T47D (cell line): ENCODE measurements around the gene TOB1.

ENCODE experiments used
- DNase-seq, 2 experiments: peaks; one replicate each; pipeline versions ENCODE4 v3.0.0 to v3.0.0-alpha.2; 2011 to 2012; ENCODE audit warnings: low read depth in 1 of 2, low spot score in 1 of 2
- JUND ChIP-seq: IDR thresholded peaks from 2 replicates; pipeline ENCODE4 v1.6.1; 2012; ENCODE audit warnings: low read depth
- in situ Hi-C: cut with HindIII; loops from 2 replicates; pipeline ENCODE4 v1.10.0; 2016; ENCODE audit warnings: low sequenced_read_pairs, low pct_unique_long_range_greater_than_20kb

The TOB1 gene

DNA sequence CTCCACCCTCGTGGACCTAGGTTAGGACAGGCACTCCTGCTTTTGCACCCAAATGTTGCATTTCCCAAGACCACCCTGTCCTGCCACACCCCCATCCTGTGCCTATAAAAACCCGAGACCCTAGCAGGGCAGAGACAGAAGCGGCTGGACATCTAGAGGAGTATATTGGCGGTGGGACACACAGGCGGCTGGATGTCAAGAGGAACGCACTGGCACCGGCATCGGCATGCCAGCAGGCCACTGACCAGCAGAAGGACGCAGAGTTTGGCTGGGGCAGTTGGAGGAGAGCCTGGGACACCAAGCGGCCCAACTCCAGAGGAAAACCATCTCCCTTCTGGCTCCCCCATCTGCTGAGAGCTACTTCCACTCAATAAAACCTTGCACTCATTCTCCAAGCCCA lies 45.5 kb downstream of the TOB1 start:
- no peak for DNase-seq
- in situ Hi-C loops: no loop called here
- no peak for TF ChIP-seq JUND

DNA sequence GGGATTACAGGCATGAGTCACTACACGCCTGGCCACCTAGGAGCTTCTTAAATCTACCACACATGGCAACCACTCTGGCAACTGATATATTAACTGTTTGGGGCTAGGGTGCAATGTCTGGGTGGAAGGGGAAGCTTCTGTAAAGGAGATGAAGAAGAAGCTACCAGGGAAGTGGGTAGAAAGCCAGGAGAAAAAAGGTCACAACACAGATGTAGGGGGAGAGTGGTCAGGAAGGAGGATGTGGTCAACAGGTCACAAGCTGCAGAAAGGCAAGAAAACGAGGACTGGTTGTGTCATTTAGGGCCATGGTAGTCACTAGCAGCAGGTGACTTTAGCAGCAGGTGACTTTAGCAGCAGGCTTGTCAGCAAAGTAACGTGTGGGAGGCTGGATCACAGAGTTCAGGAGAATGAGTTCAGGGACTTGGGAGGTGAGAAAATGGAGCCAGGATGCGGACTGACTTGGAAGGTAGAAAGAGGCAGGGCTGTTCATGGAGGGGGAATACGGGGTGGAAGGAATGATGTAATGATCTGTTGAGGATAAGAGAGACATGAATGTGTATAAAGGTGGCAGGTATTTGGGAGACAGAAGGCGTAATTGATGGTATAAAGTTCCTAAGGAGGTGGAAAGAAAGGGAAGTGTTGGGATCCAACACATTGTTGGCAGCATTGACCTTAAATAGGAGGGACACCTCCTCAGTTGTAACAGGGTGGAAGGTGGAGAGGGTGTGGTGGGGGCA lies 47.1 kb downstream of the TOB1 start:
- in situ Hi-C loops: no loop called here
- TF ChIP-seq JUND: no peak
- no peak for DNase-seq

DNA sequence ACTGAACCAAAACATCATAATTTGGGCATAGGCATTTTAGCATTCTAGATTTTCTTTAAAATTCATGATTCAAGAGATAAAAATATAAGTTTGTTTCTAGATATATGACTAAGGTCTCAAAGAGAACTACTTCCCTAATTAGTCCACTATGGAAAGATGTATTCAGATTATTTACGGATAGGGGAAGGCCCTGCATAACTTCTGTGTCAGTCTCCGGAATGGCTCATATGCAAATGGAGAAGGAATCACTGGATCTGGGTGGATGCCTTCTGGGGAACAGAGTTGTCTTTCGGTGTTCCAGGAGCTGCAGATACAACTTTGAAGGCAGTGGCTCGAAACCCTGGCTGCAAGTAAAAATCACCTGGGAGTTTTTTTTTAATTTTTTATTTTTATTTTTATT lies 47.9 kb downstream of the TOB1 start:
- in situ Hi-C loops: no loop called here
- DNase-seq: no peak
- no peak for TF ChIP-seq JUND

DNA sequence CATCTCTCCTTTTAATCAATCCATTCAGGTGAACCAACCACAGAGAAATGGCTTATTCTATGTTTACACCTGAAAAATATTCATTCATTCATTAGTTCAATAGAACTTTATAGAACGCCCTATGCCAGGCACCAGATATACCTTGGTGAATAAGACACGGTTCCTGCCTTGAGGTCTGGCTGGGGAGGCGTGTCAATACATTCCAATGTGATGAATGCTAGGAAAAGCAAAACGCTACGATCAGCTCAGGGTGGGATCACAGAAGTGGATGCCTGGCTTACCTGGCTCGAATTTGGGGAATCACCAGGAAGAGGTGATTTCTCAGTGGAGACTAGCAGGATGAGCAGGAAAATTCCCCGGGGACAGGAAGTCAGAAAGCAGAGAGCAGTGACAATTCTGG lies 48.3 kb downstream of the TOB1 start:
- no peak for DNase-seq
- no peak for TF ChIP-seq JUND
- in situ Hi-C loops: no loop called here

DNA sequence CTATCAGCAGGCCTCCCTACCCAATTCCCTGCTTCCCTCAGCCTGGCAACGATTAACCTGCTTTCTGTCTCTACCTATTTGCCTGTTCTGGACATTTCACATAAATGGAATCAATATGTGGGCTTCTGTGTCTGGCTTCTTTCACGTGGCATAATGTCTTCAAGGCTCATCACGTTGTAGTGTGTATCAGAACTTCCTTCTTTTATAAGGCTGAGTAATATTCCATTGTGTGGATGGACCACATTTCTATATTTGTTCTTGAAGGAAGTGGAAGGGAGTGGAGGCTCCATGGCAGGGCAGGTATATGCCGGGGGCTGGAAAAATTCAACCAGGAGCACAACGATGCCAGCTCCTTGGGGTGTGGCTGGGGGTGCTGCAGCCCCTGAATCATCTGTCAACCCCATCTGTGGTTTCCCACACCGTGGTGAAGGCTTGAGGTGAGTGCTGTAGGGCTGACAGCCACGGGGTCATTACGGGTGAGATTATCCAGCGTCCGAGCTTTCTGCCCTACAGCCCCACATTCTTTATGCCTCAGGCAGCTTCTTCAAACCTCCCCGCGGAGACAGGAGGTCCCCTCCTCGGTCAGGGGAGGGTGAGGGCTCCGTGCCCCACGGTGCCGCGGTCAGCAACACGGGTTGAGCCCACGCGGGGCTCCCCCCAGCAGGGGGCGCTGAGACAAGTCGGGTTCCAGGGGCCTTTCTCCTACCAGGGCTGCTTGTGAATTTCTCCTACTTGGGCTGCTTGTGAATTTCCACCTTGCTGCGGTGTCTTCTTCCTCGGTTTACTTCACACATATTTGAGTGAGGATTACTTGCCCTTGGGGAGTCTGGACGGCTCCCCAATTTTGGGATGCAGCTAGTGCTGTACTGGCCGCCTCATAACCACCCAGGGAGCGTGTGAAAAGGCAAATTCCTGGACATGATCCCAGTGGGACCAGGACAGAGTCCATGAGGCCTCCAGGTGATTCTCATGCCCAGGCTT lies 49.1 kb downstream of the TOB1 start:
- no peak for TF ChIP-seq JUND
- in situ Hi-C loops: no loop called here
- DNase-seq: peak in 1 of 2 experiments; percentile 78

DNA sequence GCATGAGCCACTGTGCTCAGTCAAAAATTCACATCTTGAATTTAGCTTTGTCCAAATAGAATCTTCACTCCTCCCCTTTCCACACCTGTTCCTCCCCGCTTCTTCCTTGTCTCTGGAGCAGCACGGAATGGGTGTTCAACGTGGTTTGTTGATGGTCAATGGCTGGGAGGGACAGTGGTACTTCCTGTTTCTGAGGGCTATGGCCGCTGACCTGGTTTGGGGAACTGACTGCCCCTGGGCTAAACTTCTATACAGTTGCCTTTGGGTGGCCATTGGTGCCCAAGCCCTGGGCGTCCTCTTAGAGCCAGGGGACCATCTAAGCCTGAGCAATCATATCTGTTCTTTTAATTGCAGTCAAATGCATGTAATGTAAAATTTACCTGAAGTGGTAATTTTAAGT lies 49.9 kb downstream of the TOB1 start:
- no peak for DNase-seq
- in situ Hi-C loops: no loop called here
- TF ChIP-seq JUND: no peak

DNA sequence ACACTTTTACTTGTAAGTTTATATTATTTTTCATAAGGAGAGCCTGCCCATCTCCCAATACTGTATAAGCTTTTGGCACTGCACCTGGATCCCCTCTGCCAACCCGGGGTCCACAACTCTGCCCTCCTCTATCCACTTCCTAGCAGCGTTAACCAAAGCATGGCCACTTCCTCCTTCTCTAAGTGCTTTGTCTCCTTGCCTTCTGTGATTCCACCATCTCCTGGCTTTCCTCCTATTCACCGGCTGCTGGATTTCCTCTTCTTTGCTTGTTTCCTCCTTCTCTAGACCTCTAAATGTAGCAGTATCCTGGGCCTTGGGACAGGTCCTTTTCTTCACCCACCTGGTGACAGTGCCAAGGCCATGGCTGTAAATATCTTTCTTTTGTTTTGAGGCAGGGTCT lies 50.8 kb downstream of the TOB1 start:
- in situ Hi-C loops: no loop called here
- DNase-seq: no peak
- no peak for TF ChIP-seq JUND

DNA sequence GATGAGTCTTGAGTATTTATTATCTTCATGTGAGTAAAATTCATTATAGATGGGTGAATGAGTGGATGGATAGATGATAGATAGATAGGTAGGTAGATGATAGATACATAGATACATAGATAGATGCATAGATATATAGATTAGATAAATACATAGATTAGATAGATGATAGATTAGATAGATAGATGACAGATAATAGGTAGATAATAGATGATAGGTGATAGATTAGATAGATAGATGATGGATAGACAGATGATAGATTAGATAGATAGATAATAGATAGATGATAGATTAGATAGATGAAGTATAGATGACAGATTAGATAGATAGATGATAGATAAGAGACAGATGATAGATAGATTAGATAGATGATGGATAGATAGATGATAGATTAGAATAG lies 52.6 kb downstream of the TOB1 start:
- in situ Hi-C loops: no loop called here
- TF ChIP-seq JUND: no peak; the same call in 1 of the 2 replicates
- DNase-seq: no peak
